ENCODE measurements around the gene THEMIS2.

DNA sequence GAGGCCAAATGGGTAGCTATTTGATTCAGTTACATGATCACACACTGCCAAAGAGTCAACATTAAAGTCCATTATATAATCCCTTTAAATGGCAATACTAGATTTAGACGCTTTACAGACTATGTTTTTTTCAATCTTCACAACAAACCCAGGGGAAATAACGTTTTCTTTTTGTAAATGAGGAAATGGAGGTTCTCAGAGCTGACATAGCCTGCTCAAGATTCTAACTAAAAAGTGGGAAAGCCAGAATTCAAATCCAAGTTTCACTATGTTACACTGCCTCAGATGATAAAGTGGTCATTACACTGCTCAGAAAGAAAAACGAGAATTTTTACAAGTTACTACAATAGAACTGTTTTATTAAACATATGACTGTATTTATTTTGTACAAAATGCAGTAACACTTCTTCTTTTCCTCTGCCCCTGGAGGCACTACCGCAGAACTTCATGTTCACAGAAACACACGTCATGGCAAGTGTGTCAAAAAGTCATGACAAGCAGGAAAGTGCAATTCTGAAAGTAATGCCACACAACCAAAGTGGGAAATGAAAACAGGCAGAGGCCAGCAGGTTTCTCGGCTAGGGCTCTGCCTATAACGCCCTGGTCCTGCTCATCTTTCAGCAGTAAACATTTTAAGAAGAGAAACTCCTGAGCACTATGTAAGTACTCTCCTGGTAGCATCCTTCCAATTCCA, 19.0 kb downstream of the THEMIS2 start:
- TF ChIP-seq PHF20 (IDR thresholded peaks at IDR 0.05; ENCODE audit: partially characterized antibody), result no peak
- TF ChIP-seq, protein P1, sequence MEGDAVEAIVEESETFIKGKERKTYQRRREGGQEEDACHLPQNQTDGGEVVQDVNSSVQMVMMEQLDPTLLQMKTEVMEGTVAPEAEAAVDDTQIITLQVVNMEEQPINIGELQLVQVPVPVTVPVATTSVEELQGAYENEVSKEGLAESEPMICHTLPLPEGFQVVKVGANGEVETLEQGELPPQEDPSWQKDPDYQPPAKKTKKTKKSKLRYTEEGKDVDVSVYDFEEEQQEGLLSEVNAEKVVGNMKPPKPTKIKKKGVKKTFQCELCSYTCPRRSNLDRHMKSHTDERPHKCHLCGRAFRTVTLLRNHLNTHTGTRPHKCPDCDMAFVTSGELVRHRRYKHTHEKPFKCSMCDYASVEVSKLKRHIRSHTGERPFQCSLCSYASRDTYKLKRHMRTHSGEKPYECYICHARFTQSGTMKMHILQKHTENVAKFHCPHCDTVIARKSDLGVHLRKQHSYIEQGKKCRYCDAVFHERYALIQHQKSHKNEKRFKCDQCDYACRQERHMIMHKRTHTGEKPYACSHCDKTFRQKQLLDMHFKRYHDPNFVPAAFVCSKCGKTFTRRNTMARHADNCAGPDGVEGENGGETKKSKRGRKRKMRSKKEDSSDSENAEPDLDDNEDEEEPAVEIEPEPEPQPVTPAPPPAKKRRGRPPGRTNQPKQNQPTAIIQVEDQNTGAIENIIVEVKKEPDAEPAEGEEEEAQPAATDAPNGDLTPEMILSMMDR (IDR thresholded peaks at IDR 0.05 in 2 of 3, conservative IDR thresholded peaks at IDR 0.05 in 1 of 3; ENCODE audit: insufficient read depth in 2 of 3, low read depth in 1 of 3, low read length in 3 of 3), result no peak
- no peak for TF ChIP-seq BHLHE40 (IDR thresholded peaks at IDR 0.05; ENCODE audit: low read length)
- TF ChIP-seq PHB2 (IDR thresholded peaks at IDR 0.05; ENCODE audit: low read depth), result no peak
- TF ChIP-seq, protein P2, sequence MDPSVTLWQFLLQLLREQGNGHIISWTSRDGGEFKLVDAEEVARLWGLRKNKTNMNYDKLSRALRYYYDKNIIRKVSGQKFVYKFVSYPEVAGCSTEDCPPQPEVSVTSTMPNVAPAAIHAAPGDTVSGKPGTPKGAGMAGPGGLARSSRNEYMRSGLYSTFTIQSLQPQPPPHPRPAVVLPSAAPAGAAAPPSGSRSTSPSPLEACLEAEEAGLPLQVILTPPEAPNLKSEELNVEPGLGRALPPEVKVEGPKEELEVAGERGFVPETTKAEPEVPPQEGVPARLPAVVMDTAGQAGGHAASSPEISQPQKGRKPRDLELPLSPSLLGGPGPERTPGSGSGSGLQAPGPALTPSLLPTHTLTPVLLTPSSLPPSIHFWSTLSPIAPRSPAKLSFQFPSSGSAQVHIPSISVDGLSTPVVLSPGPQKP (CRISPR knock-in tag; IDR thresholded peaks at IDR 0.05), result no peak
- no peak for TF ChIP-seq TRIM24 (IDR thresholded peaks at IDR 0.05)
- TF ChIP-seq CC2D1A (IDR thresholded peaks at IDR 0.05), result no peak
